SK-N-SH (cell line): ENCODE data around the gene NR2C2. TPM values are rescaled to one million over a fixed set of nuclear protein-coding genes. Genes with fewer than 3 reads are reported as not detected.

Experiments used
- CTCF ChIA-PET: fragments of 300-600, 350-600 bp; formaldehyde crosslinking; extraction: SDS; loops from one replicate; lab custom pipeline; 2021; lab: Yijun Ruan, JAX
- POLR2A ChIA-PET: fragments of 350-600 bp; sonication (Branson Sonifier 250); formaldehyde crosslinking; extraction: SDS; loops from one replicate; lab custom pipeline; 2020; ENCODE audit warnings: antibody characterized with exemption, inconsistent platforms; lab: Yijun Ruan, JAX
- DNase-seq: peaks from one replicate; pipeline ENCODE4 v3.0.0; 2012
- H2AFZ ChIP-seq: fragments of 200-600 bp; sonication (generic); 2 replicates; pipeline ENCODE4 v1.8.1; 2016; ENCODE audit warnings: antibody characterized with exemption, mild to moderate bottlenecking, low read depth
- H3F3A ChIP-seq: fragments of 200-600 bp; sonication (generic); replicated peaks from 2 replicates; pipeline ENCODE3; 2016; ENCODE audit warnings: antibody characterized with exemption, mild to moderate bottlenecking; ENCODE audit not compliant: insufficient read depth
- H3K27ac ChIP-seq, 2 experiments: fragments of 200-500 bp in 1 of 2; fragments of 200-600 bp in 1 of 2; sonication (Bioruptor generic) in 1 of 2; sonication (generic), shearing (Covaris generic) in 1 of 2; 2 replicates each; pipeline versions ENCODE4 v1.5.1 to v1.6.1; 2014 to 2016; ENCODE audit warnings: low read depth in 2 of 2, inconsistent platforms in 1 of 2, low read length in 1 of 2, mild to moderate bottlenecking in 1 of 2, mixed read lengths in 1 of 2
- H3K27me3 ChIP-seq: fragments of 200-600 bp; sonication (generic), shearing (Covaris generic); 2 replicates; pipeline ENCODE4 v1.6.1; 2016; ENCODE audit warnings: mixed run types; ENCODE audit not compliant: insufficient read depth
- H3K36me3 ChIP-seq, 2 experiments: fragments of 200-500 bp in 1 of 2; fragments of 200-600 bp in 1 of 2; sonication (Bioruptor generic) in 1 of 2; sonication (generic) in 1 of 2; replicated peaks in 1 of 2; 2 replicates each; pipeline versions ENCODE3 to v1.5.1; 2014 to 2016; ENCODE audit warnings: low read length in 1 of 2, mild to moderate bottlenecking in 1 of 2; ENCODE audit not compliant: insufficient read depth in 2 of 2, control insufficient read depth in 1 of 2
- H3K4me1 ChIP-seq, 2 experiments: fragments of 200-500 bp in 1 of 2; fragments of 200-600 bp in 1 of 2; sonication (Bioruptor generic) in 1 of 2; sonication (generic), shearing (Covaris generic) in 1 of 2; 2 replicates each; pipeline versions ENCODE4 v1.5.1 to v1.6.1; 2014 to 2016; ENCODE audit warnings: low read depth in 1 of 2, low read length in 1 of 2, mixed run types in 1 of 2; ENCODE audit not compliant: insufficient read depth in 2 of 2, control insufficient read depth in 1 of 2
- H3K4me2 ChIP-seq: fragments of 200-600 bp; sonication (generic), shearing (Covaris generic); 2 replicates; pipeline ENCODE4 v1.6.1; 2017; ENCODE audit warnings: mixed run types
- H3K4me3 ChIP-seq, 2 experiments: fragments of 200-500 bp in 1 of 2; fragments of 200-600 bp in 1 of 2; sonication (Bioruptor generic) in 1 of 2; sonication (generic), shearing (Covaris generic) in 1 of 2; 2 replicates each; pipeline versions ENCODE4 v1.5.1 to v1.8.1; 2014 to 2016; ENCODE audit warnings: low read depth in 2 of 2, inconsistent platforms in 1 of 2, low read length in 1 of 2, mild to moderate bottlenecking in 1 of 2, mixed read lengths in 1 of 2, moderate library complexity in 1 of 2
- H3K79me2 ChIP-seq: fragments of 200-600 bp; sonication (generic); 2 replicates; pipeline ENCODE4 v1.8.1; 2017; ENCODE audit warnings: mild to moderate bottlenecking; ENCODE audit not compliant: insufficient read depth
- H3K9ac ChIP-seq: fragments of 200-600 bp; sonication (generic); 2 replicates; pipeline ENCODE4 v1.6.1; 2017; ENCODE audit warnings: mixed run types
- H3K9me2 ChIP-seq: fragments of 200-600 bp; sonication (generic); 2 replicates; pipeline ENCODE4 v1.6.1; 2017; ENCODE audit warnings: mixed run types
- H3K9me3 ChIP-seq: fragments of 200-600 bp; sonication (generic); 2 replicates; pipeline ENCODE4 v1.6.1; 2017; ENCODE audit warnings: mixed run types, mild to moderate bottlenecking, moderate library complexity
- H4K20me1 ChIP-seq: fragments of 200-600 bp; sonication (generic); 2 replicates; pipeline ENCODE4 v1.6.1; 2017; ENCODE audit warnings: mild to moderate bottlenecking, mixed run types; ENCODE audit not compliant: insufficient read depth
- CTCF ChIP-seq: fragments of 200-600 bp; sonication (generic); IDR thresholded peaks from 2 replicates; pipeline ENCODE4 v1.6.1; 2017; ENCODE audit warnings: antibody characterized with exemption, mild to moderate bottlenecking, moderate library complexity
- EP300 ChIP-seq, 2 experiments: IDR thresholded peaks; 2 replicates each; pipeline versions ENCODE4 v1.4.0 to v1.6.1; 2012; ENCODE audit warnings: borderline replicate concordance in 1 of 2, low read depth in 1 of 2, low read length in 1 of 2
- EZH2phosphoT487 ChIP-seq: fragments of 200-600 bp; sonication (generic); IDR thresholded peaks from 2 replicates; pipeline ENCODE4 v1.6.1; 2017; ENCODE audit warnings: low read depth, mixed run types, mild to moderate bottlenecking, antibody characterized with exemption, moderate library complexity, borderline replicate concordance
- GATA2 ChIP-seq: sonication (generic); formaldehyde crosslinking; IDR thresholded peaks from 2 replicates; pipeline ENCODE4 v1.5.0; 2020; ENCODE audit warnings: mild to moderate bottlenecking, missing genetic modification reagents
- RAD21 ChIP-seq: IDR thresholded peaks from 2 replicates; pipeline ENCODE4 v1.6.1; 2012; ENCODE audit warnings: mild to moderate bottlenecking, low read length
- RCOR1 ChIP-seq: fragments of 150-350 bp; IDR thresholded peaks from 2 replicates; pipeline ENCODE4 v1.6.1; 2017; ENCODE audit warnings: antibody characterized with exemption, low read length
- REST ChIP-seq: IDR thresholded peaks from 2 replicates; pipeline ENCODE4 v1.6.1; 2012; ENCODE audit warnings: mild to moderate bottlenecking, low read depth, low read length, moderate library complexity
- SMC3 ChIP-seq: IDR thresholded peaks from 2 replicates; pipeline ENCODE4 v1.6.1; 2012; ENCODE audit warnings: low read depth, low read length, improper control_type of control experiment
- ZBTB33 ChIP-seq: IDR thresholded peaks from 2 replicates; pipeline ENCODE4 v1.4.0; 2012; ENCODE audit warnings: low read depth, borderline replicate concordance
- WGBS: methylation state at CpG from one replicate; pipeline ENCODE4 v1.1.6; 2017; ENCODE audit warnings: low lambda C conversion rate; 5-methylcytosine and 5-hydroxymethylcytosine counted together
- polyA plus RNA-seq, 3 experiments: library from polyadenylated mRNA; depleted of rRNA; stranded (reverse); fragments of >200 nt; gene quantifications; 2 replicates each; pipeline ENCODE4 v1.2.3, GENCODE V29; 2012

The NR2C2 gene
- polyA plus RNA-seq, 1 of the 3 experiments (the other 2 are of a cell fraction), result 13.1 TPM

DNA sequence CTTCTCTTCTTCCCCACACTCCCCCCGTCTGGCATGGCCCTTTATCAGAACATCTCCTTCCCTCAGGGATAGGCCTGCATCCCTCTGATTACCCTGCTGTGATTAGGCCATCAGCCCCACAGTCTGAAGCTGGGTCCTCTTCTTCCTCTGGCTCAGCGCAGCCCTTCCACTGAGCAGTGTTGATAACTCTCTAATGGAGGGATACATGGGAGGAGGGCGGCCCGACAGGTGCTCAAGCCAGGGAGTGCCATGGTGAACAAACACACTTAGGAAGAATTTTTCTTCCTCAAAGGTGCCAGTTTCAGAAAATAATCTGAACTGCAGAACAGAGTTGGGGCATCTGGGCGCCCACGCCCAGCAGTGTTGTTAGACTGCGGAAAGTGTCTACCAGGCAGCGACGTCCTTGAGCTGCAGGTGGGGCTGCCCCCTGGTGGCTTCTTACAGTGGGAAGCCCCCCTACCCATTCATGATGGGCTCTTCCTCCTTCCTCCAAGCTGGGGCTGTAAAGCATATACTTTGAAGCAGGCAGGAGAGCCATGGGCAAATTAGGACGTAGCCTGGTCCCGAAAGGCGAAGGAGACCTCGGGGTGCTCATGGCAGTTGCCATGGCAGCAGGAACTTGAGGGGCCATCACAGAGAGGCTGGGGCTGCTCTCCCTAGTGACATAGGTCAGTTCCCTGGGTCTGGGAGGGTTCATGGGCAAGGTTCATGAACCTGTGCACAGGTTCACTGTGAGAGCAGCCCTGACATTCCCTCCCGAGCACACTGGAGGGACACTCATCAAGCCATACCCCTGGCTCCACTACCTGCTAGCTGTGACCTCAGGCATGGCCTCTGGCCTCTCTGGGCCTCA lies 33.2 kb upstream of the NR2C2 start:
- H3K79me2 ChIP-seq, result no peaks in the 10 kb centered on the region
- no peak overlapping the region; a peak in 1 of 4 replicates for H3K4me3 ChIP-seq
- no peaks in the 10 kb centered on the region for H4K20me1 ChIP-seq
- peaks cover 9% of the 10 kb centered on the region; the same call in 1 of the 2 replicates for H3K27me3 ChIP-seq
- DNase-seq, result peak; percentile 76
- ChIA-PET POLR2A (interaction anchor here (1.0 to 1.6 kb wide), 2 partner anchors 130 to 263 kb away, joined by 3 to 5 read pairs; partner anchors contain the start of gene CCDC174), CTCF (interaction anchor here (0.6 to 7.2 kb wide), 38 partner anchors 8 to 406 kb away, joined by 3 to 105 read pairs (median 4); partner anchors contain the start of genes C3orf20 and CCDC174)
- H3K9me3 ChIP-seq, result no peaks in the 10 kb centered on the region
- WGBS, result 61% methylated on average over 10 of the region's 14 CpGs
- H3K36me3 ChIP-seq, result no peaks in the 10 kb centered on the region
- peaks cover 0 to 26% of the 10 kb centered on the region in 2 experiments; a peak in 1 of 4 replicates for H3K4me1 ChIP-seq
- TF ChIP-seq ZBTB33 (no peak), RCOR1 (peak; percentile 43; the same call in 1 of the 2 replicates), GATA2 (peak; percentile 93), EZH2phosphoT487 (no peak), REST (no peak), RAD21 (peak; percentile 61), CTCF (no peak), SMC3 (peak; percentile 38; the same call in 1 of the 2 replicates), EP300 (IDR thresholded peaks at IDR 0.05; ENCODE audit: borderline replicate concordance in 1 of 2, low read depth in 1 of 2, low read length in 1 of 2) (peak in 1 of 2 experiments; percentile 31; a peak in 1 of 4 replicates)
- no peaks in the 10 kb centered on the region for H3F3A ChIP-seq
- no peak overlapping the region for H3K27ac ChIP-seq
- no peak overlapping the region for H3K9ac ChIP-seq
- H2AFZ ChIP-seq, result no peak overlapping the region
- no peaks in the 10 kb centered on the region for H3K9me2 ChIP-seq
- no peak overlapping the region for H3K4me2 ChIP-seq
